Measurements from ENCODE around the gene LHPP.
"Not testable (repeated sequence)": the region's sequence is repeated elsewhere in the genome, so short reads cannot be mapped to it uniquely, and the experiment has no call there.

LHPP gene

GRCh38 chr10:124569623-124570470 lies 108.2 kb downstream of the LHPP start:
- no peak for DNase-seq (ENCODE audit: low read depth in 2 of 2)

GRCh38 chr10:124570646-124571045 lies 109.0 kb downstream of the LHPP start:
- DNase-seq (ENCODE audit: low read depth in 2 of 2) = no peak

- DNase-seq (ENCODE audit: low read depth in 2 of 2) = no peak
These were observed 111.1 kb downstream of the LHPP start for GRCh38 chr10:124572751-124573150.

GRCh38 chr10:124573726-124574455 lies 112.3 kb downstream of the LHPP start:
- no peak for DNase-seq (ENCODE audit: low read depth in 2 of 2)

GRCh38 chr10:124574456-124575070 lies 112.9 kb downstream of the LHPP start:
- no peak for DNase-seq (ENCODE audit: low read depth in 2 of 2)

- no peak for DNase-seq (ENCODE audit: low read depth in 2 of 2)
These were observed 113.7 kb downstream of the LHPP start for GRCh38 chr10:124575107-124576035.

- no peak for DNase-seq (ENCODE audit: low read depth in 2 of 2)
These were observed 115.2 kb downstream of the LHPP start for GRCh38 chr10:124576526-124577420.

- no peak for DNase-seq (ENCODE audit: low read depth in 2 of 2)
These were observed 116.0 kb downstream of the LHPP start for GRCh38 chr10:124577651-124578050.

- no peak for DNase-seq (ENCODE audit: low read depth in 2 of 2)
These were observed 116.8 kb downstream of the LHPP start for GRCh38 chr10:124578231-124579010.

- no peak for DNase-seq (ENCODE audit: low read depth in 2 of 2)
These were observed 117.4 kb downstream of the LHPP start for GRCh38 chr10:124579011-124579399.

- DNase-seq (ENCODE audit: low read depth in 2 of 2) = no peak
These were observed 124.5 kb downstream of the LHPP start for GRCh38 chr10:124586142-124586541.

GRCh38 chr10:124587811-124588211 lies 126.2 kb downstream of the LHPP start:
- no peak for DNase-seq (ENCODE audit: low read depth in 2 of 2)

- DNase-seq (ENCODE audit: low read depth in 2 of 2) = not testable (repeated sequence)
These were observed 126.7 kb downstream of the LHPP start for GRCh38 chr10:124588341-124588735.

GRCh38 chr10:124588736-124589490 lies 127.3 kb downstream of the LHPP start:
- no peak for DNase-seq (ENCODE audit: low read depth in 2 of 2)

GRCh38 chr10:124589491-124590041 lies 127.9 kb downstream of the LHPP start:
- DNase-seq (ENCODE audit: low read depth in 2 of 2) = no peak

- DNase-seq (ENCODE audit: low read depth in 2 of 2) = no peak
These were observed 128.8 kb downstream of the LHPP start for GRCh38 chr10:124590216-124591122.

- no peak for DNase-seq (ENCODE audit: low read depth in 2 of 2)
These were observed 129.5 kb downstream of the LHPP start for GRCh38 chr10:124591123-124591495.

- DNase-seq (ENCODE audit: low read depth in 2 of 2) = no peak
These were observed 130.5 kb downstream of the LHPP start for GRCh38 chr10:124592101-124592500.
